Sigmoid colon (tissue), 4 donors: Measurements from ENCODE around the gene RNF215.

Experiments
- POLR2A ChIP-seq, 2 donors: fragments of 450-650 bp; IDR thresholded peaks; one replicate each; pipeline ENCODE4 v1.6.1; 2016; ENCODE audit warnings: antibody characterized with exemption in 2 of 2, mild to moderate bottlenecking in 2 of 2, moderate library complexity in 2 of 2
- POLR2AphosphoS5 ChIP-seq, 4 donors: sonication (generic); formaldehyde crosslinking; IDR thresholded peaks; one replicate each; pipeline ENCODE4 v1.6.1; 2017; ENCODE audit warnings: antibody characterized with exemption in 4 of 4
- TF ChIP-seq, protein P1 (sequence below), 4 experiments: fragments of 450-650 bp in 3 of 4; fragments of 200-600 bp in 1 of 4; IDR thresholded peaks; one replicate each; pipeline ENCODE4 v1.5.1; 2016 to 2019; ENCODE audit warnings: antibody characterized with exemption in 4 of 4, mild to moderate bottlenecking in 3 of 4, moderate library complexity in 2 of 4

DNA sequence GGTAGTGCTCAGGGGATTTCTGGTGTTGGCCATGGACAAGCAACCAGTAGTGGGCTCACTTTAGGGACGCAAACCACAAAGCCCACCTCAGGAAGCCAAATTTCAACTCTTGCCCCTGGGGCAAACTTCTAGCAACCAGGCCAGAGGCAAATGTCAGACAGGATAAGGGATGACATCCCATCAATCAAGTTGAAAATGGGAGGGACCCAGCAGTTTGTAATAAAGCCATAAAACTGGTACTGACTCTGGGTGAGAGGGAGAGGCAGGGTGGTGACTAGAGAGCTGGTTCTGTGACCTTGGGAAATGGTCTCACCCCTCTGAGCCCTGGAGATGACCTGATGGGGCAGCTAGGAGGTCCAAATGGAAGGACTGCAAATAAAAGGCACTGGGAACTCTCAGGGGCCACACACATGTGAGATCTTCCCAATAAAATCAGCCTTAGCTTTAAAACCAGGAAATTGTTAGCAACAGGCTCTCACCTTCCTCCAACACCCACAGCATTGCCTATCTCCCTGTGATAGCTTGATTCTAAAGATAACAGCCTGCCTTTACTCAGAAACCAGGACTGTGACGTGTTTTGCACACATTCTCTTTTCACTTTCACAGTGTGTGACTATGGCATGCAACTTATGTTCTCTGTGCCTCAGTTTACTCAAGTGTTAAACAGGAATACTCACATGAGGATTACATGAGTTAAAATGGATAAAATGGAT is 54.1 kb downstream of the RNF215 start:
- TF ChIP-seq POLR2AphosphoS5 (IDR thresholded peaks at IDR 0.05), result no peak
- TF ChIP-seq, protein P1, sequence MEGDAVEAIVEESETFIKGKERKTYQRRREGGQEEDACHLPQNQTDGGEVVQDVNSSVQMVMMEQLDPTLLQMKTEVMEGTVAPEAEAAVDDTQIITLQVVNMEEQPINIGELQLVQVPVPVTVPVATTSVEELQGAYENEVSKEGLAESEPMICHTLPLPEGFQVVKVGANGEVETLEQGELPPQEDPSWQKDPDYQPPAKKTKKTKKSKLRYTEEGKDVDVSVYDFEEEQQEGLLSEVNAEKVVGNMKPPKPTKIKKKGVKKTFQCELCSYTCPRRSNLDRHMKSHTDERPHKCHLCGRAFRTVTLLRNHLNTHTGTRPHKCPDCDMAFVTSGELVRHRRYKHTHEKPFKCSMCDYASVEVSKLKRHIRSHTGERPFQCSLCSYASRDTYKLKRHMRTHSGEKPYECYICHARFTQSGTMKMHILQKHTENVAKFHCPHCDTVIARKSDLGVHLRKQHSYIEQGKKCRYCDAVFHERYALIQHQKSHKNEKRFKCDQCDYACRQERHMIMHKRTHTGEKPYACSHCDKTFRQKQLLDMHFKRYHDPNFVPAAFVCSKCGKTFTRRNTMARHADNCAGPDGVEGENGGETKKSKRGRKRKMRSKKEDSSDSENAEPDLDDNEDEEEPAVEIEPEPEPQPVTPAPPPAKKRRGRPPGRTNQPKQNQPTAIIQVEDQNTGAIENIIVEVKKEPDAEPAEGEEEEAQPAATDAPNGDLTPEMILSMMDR (IDR thresholded peaks at IDR 0.05), result no peak
- TF ChIP-seq POLR2A (IDR thresholded peaks at IDR 0.05), result no peak
